ENCODE data around the gene WDR73.

Gene WDR73

GRCh38 chr15:84609818-84610525 is 44.1 kb downstream of the WDR73 start:
- no peak for DNase-seq

DNA sequence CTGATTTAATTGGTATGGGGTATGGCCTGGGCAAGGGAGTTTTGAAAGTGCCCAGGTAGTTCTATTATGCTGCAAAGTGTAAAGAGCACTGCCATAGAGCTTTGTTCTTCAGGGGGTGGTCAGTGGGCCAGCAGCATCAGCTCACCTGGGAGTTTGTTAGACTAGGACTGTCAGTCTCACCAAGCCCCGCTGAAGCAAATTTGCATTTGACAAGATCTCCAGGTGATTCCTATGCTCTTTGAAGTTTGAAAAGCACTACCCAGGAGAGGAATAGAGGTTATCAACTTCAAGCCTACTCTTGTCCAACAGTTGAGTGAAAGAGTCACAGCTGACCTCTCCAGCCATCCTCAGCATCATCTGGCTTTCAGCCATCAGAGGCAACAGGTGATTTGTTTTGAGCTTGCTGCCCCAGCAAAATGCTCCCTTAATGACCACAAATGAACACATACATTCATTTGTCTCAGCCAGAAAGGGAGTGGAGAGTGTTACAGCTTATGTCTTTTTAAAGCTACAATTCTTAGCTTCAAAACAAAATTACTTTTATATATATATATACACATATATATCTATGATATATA is 45.3 kb downstream of the WDR73 start:
- no peak for DNase-seq

DNA sequence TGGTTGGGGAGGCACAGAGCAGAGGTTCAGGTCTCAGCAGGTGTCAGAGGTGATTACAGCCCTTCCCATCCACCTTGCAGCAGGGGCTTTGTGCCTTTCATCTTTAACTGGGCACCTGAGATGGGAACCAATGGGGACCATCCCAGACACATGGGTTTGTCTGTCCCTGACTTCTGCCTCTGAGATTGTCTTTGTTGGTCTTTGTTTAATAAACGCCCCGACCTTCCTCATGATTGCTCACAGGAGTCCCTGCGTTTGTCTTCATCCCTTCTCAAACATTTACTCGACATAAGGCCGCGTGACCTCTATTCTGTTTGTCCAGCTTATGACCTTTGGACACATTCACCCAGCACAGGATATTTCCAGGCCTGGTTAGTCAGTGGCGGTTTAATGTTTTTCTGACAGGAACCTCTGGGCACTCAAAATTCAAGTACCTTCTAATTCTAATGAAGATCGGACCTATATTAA is 47.4 kb downstream of the WDR73 start:
- DNase-seq: no peak

DNA sequence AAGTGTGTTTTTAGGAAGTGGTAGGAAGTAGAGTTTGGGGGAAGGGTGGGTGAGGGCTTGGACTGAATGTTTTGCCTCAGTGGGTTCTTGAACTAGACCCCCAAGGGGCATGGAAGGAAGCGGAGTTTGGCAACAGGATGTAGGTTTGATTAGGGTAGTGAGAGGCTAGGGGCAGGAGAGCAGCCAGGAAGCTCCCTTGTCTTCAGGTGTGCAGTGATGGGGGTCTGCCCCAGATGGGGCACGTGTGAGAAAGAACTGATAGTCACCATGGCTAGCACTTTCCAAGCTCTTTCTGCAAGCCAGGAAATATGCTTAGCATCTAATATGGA is 48.6 kb downstream of the WDR73 start:
- DNase-seq: no peak

DNA sequence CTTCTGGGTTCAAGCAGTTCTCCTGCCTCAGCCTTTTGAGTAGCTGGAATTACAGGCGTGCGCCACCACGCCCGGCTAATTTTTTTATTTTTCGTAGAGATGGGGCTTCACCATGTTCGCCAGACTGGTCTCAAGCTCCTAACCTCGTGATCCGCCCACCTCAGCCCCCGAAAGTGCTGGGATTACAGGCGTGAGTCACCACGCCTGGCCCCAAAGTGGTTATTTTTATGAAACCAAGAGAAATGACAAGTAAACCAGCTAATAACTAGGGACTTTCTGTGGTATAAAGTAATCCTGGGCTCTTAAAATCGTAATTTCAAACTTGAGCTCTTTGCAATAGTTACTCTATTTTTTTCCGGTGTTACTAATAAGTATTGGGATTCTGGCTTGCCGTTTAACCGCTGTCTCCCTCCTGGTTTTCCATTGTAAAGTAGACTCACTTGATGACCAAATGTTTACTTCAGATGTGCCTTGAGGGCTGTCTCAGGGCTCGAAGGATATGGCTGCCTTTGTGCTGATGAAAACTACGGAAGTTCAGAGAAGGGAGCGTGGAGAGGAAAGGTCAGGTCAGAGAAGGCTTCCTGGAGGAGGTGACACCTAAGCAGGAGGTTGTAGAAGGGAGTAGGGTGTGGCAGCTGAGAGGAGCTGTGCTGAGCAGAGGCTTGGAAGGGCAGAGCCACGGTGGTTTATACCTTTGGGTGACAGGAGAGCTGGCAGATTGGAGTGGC is 49.1 kb downstream of the WDR73 start:
- no peak for DNase-seq

DNA sequence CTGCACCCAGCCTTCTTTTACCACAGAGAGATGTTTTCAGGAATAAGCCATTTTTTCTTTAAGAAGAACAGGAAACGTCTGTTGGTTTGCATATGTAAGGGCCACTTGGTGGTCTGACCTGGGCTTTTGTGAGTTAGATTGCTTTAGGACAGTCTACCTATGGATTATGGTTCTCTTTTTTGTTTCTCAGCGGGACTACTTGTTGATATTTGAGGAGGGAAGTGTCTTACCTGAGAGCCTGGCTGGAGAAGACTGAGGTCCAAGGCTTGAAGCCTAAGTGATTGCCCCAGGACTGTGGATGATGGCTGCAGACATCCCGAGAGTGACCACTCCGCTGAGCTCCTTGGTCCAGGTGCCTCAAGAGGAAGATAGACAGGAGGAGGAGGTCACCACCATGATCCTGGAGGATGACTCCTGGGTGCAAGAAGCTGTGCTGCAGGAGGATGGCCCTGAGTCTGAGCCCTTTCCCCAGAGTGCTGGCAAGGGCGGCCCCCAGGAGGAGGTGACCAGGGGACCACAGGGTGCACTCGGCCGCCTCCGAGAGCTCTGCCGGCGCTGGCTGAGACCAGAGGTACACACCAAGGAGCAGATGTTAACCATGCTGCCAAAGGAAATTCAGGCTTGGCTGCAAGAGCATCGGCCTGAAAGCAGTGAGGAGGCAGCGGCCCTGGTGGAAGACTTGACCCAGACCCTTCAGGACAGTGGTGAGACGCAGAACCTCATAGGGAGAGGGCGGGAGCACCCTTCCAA is 50.3 kb downstream of the WDR73 start:
- no peak for DNase-seq

DNA sequence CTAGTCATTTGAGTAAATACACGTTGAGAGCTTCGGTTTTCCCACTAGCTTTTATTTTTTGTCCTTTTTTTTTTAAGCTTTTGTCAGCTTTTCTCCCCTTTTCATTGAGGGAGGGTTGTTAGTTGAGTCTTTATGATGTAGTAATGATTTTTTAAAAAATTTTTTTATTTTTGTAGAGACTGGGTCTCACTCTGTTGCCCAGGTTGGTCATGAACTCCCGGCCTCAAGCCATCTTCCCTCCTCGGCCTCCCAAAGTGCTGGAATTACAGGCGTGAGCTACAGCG is 52.6 kb downstream of the WDR73 start:
- no peak for DNase-seq

DNA sequence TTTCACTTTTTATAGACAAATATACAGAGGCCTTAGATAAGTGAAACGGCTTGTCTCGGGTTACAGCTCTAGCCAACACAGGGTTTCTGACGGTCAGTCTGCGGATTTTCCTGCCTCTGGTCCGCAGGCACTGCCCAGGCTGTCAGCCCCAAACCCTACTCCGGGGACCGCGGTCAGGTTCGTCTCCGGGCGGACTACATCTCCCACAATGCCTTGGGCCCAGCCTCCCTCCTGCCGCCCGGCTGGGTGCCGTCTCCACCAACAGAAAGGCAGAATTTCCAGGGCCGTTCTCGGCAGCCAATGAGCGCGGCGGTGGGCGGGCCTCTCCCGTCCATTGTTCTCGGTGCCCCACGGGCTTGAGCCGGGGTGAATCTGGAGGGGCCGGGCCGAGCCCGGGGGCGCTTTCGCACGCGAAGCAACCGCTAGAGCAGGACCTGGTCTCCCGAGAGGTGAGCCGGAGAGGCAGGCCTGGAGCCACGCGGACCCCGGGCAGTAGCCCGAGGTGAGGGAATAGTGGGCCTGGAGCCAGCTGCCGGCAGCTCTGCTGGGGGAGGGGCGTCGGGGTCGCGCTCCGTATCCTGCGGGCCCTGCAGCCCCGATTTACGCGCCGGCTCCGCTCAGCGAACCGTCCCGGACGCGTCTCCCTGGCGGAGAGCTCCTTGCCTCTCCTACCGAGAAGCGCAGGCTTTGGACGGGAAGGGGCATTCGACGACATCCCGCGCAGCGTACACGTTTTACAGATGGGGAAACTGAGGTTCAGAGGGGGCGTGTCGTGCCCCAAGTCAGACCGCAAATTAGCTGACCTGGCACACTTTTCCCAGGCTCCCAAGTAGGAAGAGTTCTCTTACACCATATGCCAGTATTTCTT is 53.2 kb downstream of the WDR73 start, which contains the start of gene ZSCAN2:
TSS of gene ZSCAN2 (plus strand) at position 323 of the 868 bp plus-strand sequence. CDS start 2,919 bp downstream, outside the sequence.
- DNase-seq: peak; percentile 94

DNA sequence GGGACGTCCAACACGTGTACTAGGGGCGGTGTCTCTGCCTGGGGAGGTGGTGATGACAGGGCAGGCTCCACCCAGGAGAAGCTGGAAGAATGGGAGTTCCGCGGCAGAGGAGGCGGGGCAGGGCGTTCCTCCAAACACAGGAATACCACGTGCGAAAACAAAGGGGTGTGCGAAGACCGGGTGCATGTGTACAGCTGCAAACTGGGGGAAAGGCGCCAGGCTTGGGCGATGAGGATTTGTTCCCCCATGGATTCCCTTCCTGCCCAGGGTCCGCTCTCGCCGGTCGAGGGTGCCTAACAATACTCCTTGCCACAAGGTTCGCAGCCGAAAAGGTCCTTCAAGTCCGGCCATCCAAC is 53.8 kb downstream of the WDR73 start:
- DNase-seq: peak; percentile 38

- no peak for DNase-seq
Observed at GRCh38 chr15:84599906-84600305, 54.2 kb downstream of the WDR73 start.

GRCh38 chr15:84598993-84599392 is 55.1 kb downstream of the WDR73 start:
- DNase-seq: no peak

DNA sequence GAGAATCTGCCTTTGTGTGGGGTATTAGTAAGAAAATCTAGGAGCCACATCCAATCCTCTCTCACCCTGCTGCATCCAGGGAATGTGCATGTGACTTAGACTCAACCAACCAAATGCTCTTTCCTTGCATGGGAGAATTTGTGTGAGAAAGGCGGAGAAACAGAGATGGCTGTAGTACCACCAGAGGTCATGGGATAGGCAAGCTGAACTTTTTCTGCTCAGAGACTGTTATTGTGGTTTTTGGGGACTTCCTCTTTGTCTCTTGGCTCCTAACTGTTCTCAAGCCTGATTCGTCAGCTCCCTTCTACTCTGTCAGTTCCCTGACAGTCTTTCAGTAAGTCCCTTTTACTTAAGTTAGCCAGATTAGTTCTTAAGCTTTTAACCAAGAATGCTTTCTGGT is 55.8 kb downstream of the WDR73 start:
- peak; percentile 11 for DNase-seq

DNA sequence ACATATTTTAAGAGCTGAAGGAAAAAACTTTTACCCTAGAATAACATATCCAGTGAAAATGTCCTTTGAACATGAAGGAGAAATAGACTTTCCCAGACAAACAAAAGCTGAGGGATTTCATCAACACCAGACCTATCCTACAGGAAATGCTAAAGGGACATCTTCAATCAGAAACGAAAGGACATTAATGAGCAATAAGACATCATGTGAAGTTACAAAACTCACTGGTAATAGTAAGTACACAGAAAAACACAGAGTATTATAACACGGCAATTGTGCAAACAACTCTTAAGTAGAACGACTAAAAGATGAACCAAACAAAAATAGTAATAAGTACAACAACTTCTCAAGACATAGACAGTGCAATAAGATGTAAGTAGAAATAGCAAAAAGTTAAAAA is 56.8 kb downstream of the WDR73 start:
- DNase-seq: no peak

GRCh38 chr15:84595660-84596059 is 58.4 kb downstream of the WDR73 start:
- no peak for DNase-seq

GRCh38 chr15:84594617-84595290 is 59.3 kb downstream of the WDR73 start:
- DNase-seq: no peak

GRCh38 chr15:84591815-84592214 is 62.3 kb downstream of the WDR73 start:
- no peak for DNase-seq

DNA sequence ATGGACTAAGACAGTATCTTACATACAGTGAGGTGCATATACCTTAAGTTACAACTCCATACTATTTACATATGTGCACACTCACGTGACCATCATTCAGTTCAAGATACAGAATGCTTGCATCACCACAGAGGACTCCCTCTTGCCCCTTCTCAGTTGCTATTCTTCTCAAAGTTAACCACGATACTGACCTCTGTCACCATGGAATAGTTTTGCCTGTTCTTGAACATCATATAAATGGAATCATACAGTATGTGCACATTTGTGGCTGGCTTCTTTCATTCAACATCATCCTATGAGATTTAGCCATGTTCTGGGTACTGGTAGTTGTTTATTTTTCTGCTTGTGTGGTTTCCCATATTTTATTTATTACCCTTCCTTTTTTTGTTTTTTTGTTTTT is 63.7 kb downstream of the WDR73 start:
- no peak for DNase-seq

All from NK-92 treated with Interleukin-12 subunit alpha and Interleukin-12 subunit beta, amount 100 ng/mL, for 24 hours (cell line).